ENCODE data around the gene FTO.

The FTO gene

DNA sequence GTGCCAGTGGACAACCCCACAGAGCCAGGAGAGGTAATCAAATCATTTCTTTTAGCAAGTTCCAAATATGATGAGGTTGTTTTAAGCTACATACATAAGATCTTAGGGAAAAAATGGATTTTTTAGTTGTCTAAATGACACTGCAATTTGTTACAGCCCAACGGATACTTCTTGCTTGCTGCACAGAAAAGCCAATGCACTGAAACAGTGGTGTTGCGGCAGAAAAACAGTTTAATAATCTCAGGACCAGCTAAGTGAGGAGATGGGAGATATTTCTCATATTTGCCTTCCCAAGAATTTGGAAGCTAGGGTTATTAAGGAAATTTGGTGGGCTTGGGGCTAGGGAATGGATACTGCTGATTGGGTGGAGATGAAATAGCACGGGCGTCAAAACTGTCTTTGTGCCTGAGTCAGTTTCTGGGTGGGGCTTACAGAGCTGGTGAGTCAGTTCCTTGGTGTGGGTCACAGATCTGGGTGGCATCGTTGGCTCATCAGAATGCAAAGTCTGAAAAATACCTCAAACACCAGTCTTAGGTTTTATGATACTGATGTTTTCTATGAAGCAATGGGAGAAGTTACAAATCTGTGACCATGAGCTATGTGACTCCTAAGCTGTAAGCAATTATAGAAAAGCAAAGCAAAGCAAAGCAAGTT, 327.3 kb downstream of the FTO start:
- Histone ChIP-seq H3K9ac (ENCODE audit: low read length) (no peak overlapping the region), H3K4me1 (ENCODE audit: insufficient read depth, low read length) (no peaks in the 10 kb centered on the region), H3K27me3 (ENCODE audit: control insufficient read depth in 1 of 2, insufficient read depth in 2 of 2, low read length in 2 of 2) (no peaks in the 10 kb centered on the region), H3K4me3 (ENCODE audit: low read depth in 1 of 2, low read length in 2 of 2) (no peak overlapping the region), H3K27ac (ENCODE audit: low read depth, low read length) (no peak overlapping the region), H3K36me3 (ENCODE audit: insufficient read depth, low read length) (no peaks in the 10 kb centered on the region), H3K9me3 (ENCODE audit: low read length) (no peaks in the 10 kb centered on the region)

- Histone ChIP-seq H3K36me3 (ENCODE audit: insufficient read depth, low read length) (no peaks in the 10 kb centered on the region), H3K27ac (ENCODE audit: low read depth, low read length) (no peak overlapping the region), H3K9me3 (ENCODE audit: low read length) (no peaks in the 10 kb centered on the region), H3K9ac (ENCODE audit: low read length) (no peak overlapping the region), H3K27me3 (ENCODE audit: control insufficient read depth in 1 of 2, insufficient read depth in 2 of 2, low read length in 2 of 2) (no peaks in the 10 kb centered on the region), H3K4me3 (ENCODE audit: low read depth in 1 of 2, low read length in 2 of 2) (no peak overlapping the region), H3K4me1 (ENCODE audit: insufficient read depth, low read length) (no peaks in the 10 kb centered on the region)
Measured at GRCh38 chr16:54033747-54034146, 329.8 kb downstream of the FTO start.

- Histone ChIP-seq H3K27ac (ENCODE audit: low read depth, low read length) (no peak overlapping the region), H3K4me1 (ENCODE audit: insufficient read depth, low read length) (no peaks in the 10 kb centered on the region), H3K9ac (ENCODE audit: low read length) (no peak overlapping the region), H3K4me3 (ENCODE audit: low read depth in 1 of 2, low read length in 2 of 2) (no peak overlapping the region), H3K9me3 (ENCODE audit: low read length) (no peaks in the 10 kb centered on the region), H3K27me3 (ENCODE audit: control insufficient read depth in 1 of 2, insufficient read depth in 2 of 2, low read length in 2 of 2) (no peaks in the 10 kb centered on the region), H3K36me3 (ENCODE audit: insufficient read depth, low read length) (no peaks in the 10 kb centered on the region)
Measured at GRCh38 chr16:54034684-54035083, 330.7 kb downstream of the FTO start.

- Histone ChIP-seq H3K4me1 (ENCODE audit: insufficient read depth, low read length) (no peaks in the 10 kb centered on the region), H3K4me3 (ENCODE audit: low read depth in 1 of 2, low read length in 2 of 2) (no peak overlapping the region), H3K9ac (ENCODE audit: low read length) (no peak overlapping the region), H3K36me3 (ENCODE audit: insufficient read depth, low read length) (no peaks in the 10 kb centered on the region), H3K9me3 (ENCODE audit: low read length) (no peaks in the 10 kb centered on the region), H3K27ac (ENCODE audit: low read depth, low read length) (no peak overlapping the region), H3K27me3 (ENCODE audit: control insufficient read depth in 1 of 2, insufficient read depth in 2 of 2, low read length in 2 of 2) (no peaks in the 10 kb centered on the region)
Measured at GRCh38 chr16:54040480-54040879, 336.5 kb downstream of the FTO start.

DNA sequence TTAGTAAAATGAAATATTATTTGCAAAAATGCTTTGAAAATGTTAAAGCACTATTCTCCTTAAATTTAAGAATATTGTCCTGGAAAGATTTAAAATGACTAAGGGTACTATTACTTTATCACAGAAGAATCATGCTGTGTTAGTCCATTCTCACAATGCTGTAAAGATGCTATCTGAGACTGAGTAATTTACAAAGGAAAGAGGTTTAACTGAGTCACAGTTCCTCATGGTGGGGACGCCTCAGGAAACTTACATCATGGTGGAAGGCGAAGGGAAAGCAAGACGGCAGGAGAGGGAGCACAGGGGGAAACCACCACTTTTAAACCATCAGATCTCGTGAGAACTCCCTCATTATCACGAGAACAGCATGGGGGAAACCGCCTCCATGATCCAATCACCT, 337.0 kb downstream of the FTO start:
- H3K27me3 ChIP-seq (ENCODE audit: control insufficient read depth in 1 of 2, insufficient read depth in 2 of 2, low read length in 2 of 2), result no peaks in the 10 kb centered on the region
- H3K36me3 ChIP-seq (ENCODE audit: insufficient read depth, low read length), result no peaks in the 10 kb centered on the region
- no peaks in the 10 kb centered on the region for H3K4me1 ChIP-seq (ENCODE audit: insufficient read depth, low read length)
- H3K27ac ChIP-seq (ENCODE audit: low read depth, low read length), result no peak overlapping the region
- no peak overlapping the region for H3K9ac ChIP-seq (ENCODE audit: low read length)
- no peak overlapping the region for H3K4me3 ChIP-seq (ENCODE audit: low read depth in 1 of 2, low read length in 2 of 2)
- H3K9me3 ChIP-seq (ENCODE audit: low read length), result no peaks in the 10 kb centered on the region

- no peaks in the 10 kb centered on the region for H3K36me3 ChIP-seq (ENCODE audit: insufficient read depth, low read length)
- no peak overlapping the region for H3K9ac ChIP-seq (ENCODE audit: low read length)
- H3K9me3 ChIP-seq (ENCODE audit: low read length), result no peaks in the 10 kb centered on the region
- no peak overlapping the region for H3K27ac ChIP-seq (ENCODE audit: low read depth, low read length)
- H3K4me3 ChIP-seq (ENCODE audit: low read depth in 1 of 2, low read length in 2 of 2), result no peak overlapping the region
- H3K27me3 ChIP-seq (ENCODE audit: control insufficient read depth in 1 of 2, insufficient read depth in 2 of 2, low read length in 2 of 2), result no peaks in the 10 kb centered on the region
- H3K4me1 ChIP-seq (ENCODE audit: insufficient read depth, low read length), result no peaks in the 10 kb centered on the region
Measured at GRCh38 chr16:54048586-54049495, 344.9 kb downstream of the FTO start.

DNA sequence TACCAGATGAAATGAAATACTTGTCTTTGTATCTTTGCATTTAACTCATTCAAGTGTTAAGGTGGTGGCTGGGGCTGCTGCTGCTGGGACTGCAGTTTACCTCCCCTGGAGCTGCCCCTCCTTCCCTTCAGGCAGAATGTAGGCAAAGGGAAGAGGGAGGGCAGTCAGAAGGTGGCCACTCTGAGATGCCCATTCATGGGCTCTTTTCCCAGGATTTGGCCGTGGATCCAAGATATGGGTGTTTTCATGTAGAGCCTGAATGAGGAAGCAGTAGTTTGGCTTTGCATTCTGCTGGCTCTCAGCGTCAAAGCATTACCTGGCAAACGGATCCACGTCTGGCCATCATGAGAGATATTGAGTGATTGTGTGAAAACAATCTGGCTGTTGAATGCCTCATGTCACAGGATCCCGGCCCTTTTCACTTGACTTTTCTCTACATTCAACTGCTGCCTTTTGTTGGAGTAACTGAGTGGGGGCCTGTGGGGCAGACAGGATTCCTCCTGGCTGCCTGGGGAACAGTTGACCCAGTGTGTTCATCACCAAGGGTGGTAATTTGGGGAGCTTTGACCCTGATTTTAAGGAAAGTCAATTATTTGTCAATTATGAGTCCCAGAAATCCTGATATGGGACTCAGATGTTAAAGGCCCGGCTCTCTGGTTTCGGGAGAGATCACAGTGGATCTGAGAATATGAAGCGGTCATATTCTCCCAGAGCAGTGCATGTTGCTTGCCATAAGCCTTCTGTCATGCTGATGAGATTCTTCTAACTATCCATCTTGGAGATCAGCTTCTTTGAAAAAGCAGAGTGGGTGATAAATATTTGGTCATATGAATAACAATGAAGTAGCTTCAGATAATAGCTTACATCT, 345.9 kb downstream of the FTO start:
- no peak overlapping the region for H3K27ac ChIP-seq (ENCODE audit: low read depth, low read length)
- H3K36me3 ChIP-seq (ENCODE audit: insufficient read depth, low read length), result no peaks in the 10 kb centered on the region
- no peak overlapping the region for H3K9ac ChIP-seq (ENCODE audit: low read length)
- H3K9me3 ChIP-seq (ENCODE audit: low read length), result no peaks in the 10 kb centered on the region
- H3K4me1 ChIP-seq (ENCODE audit: insufficient read depth, low read length), result no peaks in the 10 kb centered on the region
- H3K27me3 ChIP-seq (ENCODE audit: control insufficient read depth in 1 of 2, insufficient read depth in 2 of 2, low read length in 2 of 2), result no peaks in the 10 kb centered on the region
- no peak overlapping the region for H3K4me3 ChIP-seq (ENCODE audit: low read depth in 1 of 2, low read length in 2 of 2)

GRCh38 chr16:54050459-54051210, 346.7 kb downstream of the FTO start:
- H3K27ac ChIP-seq (ENCODE audit: low read depth, low read length), result no peak overlapping the region
- H3K9ac ChIP-seq (ENCODE audit: low read length), result no peak overlapping the region
- no peaks in the 10 kb centered on the region for H3K4me1 ChIP-seq (ENCODE audit: insufficient read depth, low read length)
- no peaks in the 10 kb centered on the region for H3K9me3 ChIP-seq (ENCODE audit: low read length)
- no peaks in the 10 kb centered on the region for H3K36me3 ChIP-seq (ENCODE audit: insufficient read depth, low read length)
- no peak overlapping the region for H3K4me3 ChIP-seq (ENCODE audit: low read depth in 1 of 2, low read length in 2 of 2)
- H3K27me3 ChIP-seq (ENCODE audit: control insufficient read depth in 1 of 2, insufficient read depth in 2 of 2, low read length in 2 of 2), result no peaks in the 10 kb centered on the region

GRCh38 chr16:54051821-54052220, 347.9 kb downstream of the FTO start:
- no peaks in the 10 kb centered on the region for H3K27me3 ChIP-seq (ENCODE audit: control insufficient read depth in 1 of 2, insufficient read depth in 2 of 2, low read length in 2 of 2)
- H3K27ac ChIP-seq (ENCODE audit: low read depth, low read length), result no peak overlapping the region
- H3K4me3 ChIP-seq (ENCODE audit: low read depth in 1 of 2, low read length in 2 of 2), result no peak overlapping the region
- no peaks in the 10 kb centered on the region for H3K9me3 ChIP-seq (ENCODE audit: low read length)
- H3K9ac ChIP-seq (ENCODE audit: low read length), result no peak overlapping the region
- H3K4me1 ChIP-seq (ENCODE audit: insufficient read depth, low read length), result no peaks in the 10 kb centered on the region
- H3K36me3 ChIP-seq (ENCODE audit: insufficient read depth, low read length), result no peaks in the 10 kb centered on the region

GRCh38 chr16:54052271-54052670, 348.3 kb downstream of the FTO start:
- Histone ChIP-seq H3K27me3 (ENCODE audit: control insufficient read depth in 1 of 2, insufficient read depth in 2 of 2, low read length in 2 of 2) (no peaks in the 10 kb centered on the region), H3K36me3 (ENCODE audit: insufficient read depth, low read length) (no peaks in the 10 kb centered on the region), H3K4me1 (ENCODE audit: insufficient read depth, low read length) (no peaks in the 10 kb centered on the region), H3K4me3 (ENCODE audit: low read depth in 1 of 2, low read length in 2 of 2) (no peak overlapping the region), H3K27ac (ENCODE audit: low read depth, low read length) (no peak overlapping the region), H3K9ac (ENCODE audit: low read length) (no peak overlapping the region), H3K9me3 (ENCODE audit: low read length) (no peaks in the 10 kb centered on the region)
